Measurements from ENCODE around the gene NUDT1. TPM values are rescaled to one million over a fixed set of nuclear protein-coding genes. Genes with fewer than 3 reads are reported as not detected.

The NUDT1 gene
- total RNA-seq, 1 experiment from 2014 or later: 100 TPM

DNA sequence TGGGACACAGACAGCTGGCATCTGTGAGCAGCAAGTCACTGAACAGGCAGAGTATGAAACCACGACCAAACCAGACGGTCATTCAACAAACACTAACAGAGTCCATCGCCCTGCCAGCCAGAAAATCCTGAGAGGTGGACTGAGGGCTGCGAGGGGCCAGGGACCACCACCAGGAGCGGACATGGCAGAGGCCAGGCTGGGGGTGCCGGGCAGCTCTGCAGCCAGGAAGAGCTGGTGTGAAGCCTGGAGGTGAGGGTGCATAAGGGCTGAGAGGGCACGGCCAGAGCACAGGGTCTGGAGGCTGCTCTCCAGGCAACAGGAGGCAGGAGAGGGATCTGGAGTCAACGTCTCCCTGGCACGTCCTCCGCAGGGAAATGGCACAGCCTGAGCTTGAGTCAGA lies 24.8 kb upstream of the NUDT1 start (continued):
- TF ChIP-seq, protein P1, sequence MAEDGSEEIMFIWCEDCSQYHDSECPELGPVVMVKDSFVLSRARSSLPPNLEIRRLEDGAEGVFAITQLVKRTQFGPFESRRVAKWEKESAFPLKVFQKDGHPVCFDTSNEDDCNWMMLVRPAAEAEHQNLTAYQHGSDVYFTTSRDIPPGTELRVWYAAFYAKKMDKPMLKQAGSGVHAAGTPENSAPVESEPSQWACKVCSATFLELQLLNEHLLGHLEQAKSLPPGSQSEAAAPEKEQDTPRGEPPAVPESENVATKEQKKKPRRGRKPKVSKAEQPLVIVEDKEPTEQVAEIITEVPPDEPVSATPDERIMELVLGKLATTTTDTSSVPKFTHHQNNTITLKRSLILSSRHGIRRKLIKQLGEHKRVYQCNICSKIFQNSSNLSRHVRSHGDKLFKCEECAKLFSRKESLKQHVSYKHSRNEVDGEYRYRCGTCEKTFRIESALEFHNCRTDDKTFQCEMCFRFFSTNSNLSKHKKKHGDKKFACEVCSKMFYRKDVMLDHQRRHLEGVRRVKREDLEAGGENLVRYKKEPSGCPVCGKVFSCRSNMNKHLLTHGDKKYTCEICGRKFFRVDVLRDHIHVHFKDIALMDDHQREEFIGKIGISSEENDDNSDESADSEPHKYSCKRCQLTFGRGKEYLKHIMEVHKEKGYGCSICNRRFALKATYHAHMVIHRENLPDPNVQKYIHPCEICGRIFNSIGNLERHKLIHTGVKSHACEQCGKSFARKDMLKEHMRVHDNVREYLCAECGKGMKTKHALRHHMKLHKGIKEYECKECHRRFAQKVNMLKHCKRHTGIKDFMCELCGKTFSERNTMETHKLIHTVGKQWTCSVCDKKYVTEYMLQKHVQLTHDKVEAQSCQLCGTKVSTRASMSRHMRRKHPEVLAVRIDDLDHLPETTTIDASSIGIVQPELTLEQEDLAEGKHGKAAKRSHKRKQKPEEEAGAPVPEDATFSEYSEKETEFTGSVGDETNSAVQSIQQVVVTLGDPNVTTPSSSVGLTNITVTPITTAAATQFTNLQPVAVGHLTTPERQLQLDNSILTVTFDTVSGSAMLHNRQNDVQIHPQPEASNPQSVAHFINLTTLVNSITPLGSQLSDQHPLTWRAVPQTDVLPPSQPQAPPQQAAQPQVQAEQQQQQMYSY (CRISPR knock-in tag; IDR thresholded peaks at IDR 0.05): no peak
- TF ChIP-seq, protein P2, sequence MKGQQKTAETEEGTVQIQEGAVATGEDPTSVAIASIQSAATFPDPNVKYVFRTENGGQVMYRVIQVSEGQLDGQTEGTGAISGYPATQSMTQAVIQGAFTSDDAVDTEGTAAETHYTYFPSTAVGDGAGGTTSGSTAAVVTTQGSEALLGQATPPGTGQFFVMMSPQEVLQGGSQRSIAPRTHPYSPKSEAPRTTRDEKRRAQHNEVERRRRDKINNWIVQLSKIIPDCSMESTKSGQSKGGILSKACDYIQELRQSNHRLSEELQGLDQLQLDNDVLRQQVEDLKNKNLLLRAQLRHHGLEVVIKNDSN (CRISPR knock-in tag; IDR thresholded peaks at IDR 0.05): no peak
- TF ChIP-seq ZNF317 (CRISPR knock-in tag; IDR thresholded peaks at IDR 0.05; ENCODE audit: borderline replicate concordance, low read depth): no peak
- no peak for TF ChIP-seq TP53 (CRISPR knock-in tag; IDR thresholded peaks at IDR 0.05)
- TF ChIP-seq, protein P3, sequence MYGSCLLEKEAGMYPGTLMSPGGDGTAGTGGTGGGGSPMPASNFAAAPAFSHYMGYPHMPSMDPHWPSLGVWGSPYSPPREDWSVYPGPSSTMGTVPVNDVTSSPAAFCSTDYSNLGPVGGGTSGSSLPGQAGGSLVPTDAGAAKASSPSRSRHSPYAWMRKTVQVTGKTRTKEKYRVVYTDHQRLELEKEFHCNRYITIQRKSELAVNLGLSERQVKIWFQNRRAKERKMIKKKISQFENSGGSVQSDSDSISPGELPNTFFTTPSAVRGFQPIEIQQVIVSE (CRISPR knock-in tag; IDR thresholded peaks at IDR 0.05; ENCODE audit: borderline replicate concordance): no peak
- TF ChIP-seq CREB1 (CRISPR knock-in tag; IDR thresholded peaks at IDR 0.05): no peak
- no peak for TF ChIP-seq OVOL2 (CRISPR knock-in tag; IDR thresholded peaks at IDR 0.05; ENCODE audit: borderline replicate concordance)

DNA sequence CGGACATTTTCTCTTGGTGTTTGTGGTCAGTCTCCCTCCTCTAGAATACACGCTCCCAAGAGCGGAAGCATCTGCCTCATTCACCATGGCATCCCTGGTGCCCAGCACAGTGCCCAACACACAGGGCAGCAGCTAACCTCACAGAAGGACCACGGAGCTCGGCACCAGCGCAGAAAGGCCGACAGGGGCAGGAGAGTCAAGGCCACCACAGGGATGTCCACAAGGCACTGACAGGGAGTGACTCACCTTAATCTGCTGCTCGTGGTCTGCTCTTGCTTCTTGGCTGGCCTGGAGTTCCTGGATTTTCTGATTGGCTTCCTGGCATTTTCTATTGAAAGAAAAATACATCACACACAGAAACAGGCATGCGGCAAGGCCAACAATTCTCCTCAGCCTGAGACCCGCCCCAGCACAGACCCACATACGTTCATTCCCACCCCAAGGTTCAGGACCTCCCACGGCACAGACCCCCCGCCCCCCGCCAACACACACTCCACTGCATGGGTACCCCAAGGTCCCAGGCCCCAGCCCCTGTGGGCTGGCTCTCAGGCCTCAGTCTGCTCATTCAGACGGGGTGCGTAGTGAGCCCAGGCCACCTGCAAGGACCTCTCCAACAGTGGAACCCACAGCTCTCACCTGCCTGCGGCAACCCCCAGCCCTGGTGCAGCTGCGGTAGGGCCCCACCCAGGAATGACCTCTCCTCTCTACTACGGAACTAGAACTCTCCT lies 24.1 kb upstream of the NUDT1 start:
- no peak overlapping the region for H3K4me3 Mint-ChIP-seq
- DNase-seq (ENCODE audit: low spot score): no peak
- H3K4me1 Mint-ChIP-seq: no peaks in the 10 kb centered on the region
- no peak for ATAC-seq
- H3K27me3 Mint-ChIP-seq (ENCODE audit: low read depth): no peaks in the 10 kb centered on the region
- peaks cover under 1% of the 10 kb centered on the region for H3K9me3 Mint-ChIP-seq
- peaks cover 74% of the 10 kb centered on the region for H3K36me3 Mint-ChIP-seq
- CTCF ChIA-PET: interaction anchor here (0.6 kb wide), 1 partner anchor 31 kb away, joined by 3 read pairs; no protein-coding TSS in a partner anchor
- H3K27ac Mint-ChIP-seq: no peak overlapping the region
- POLR2A ChIA-PET: no interaction called here
- no peak for TF ChIP-seq NR2C2 (CRISPR knock-in tag; IDR thresholded peaks at IDR 0.05)
- TF ChIP-seq FOXP1 (CRISPR knock-in tag; IDR thresholded peaks at IDR 0.05; ENCODE audit: borderline replicate concordance): no peak
- TF ChIP-seq, protein P4, sequence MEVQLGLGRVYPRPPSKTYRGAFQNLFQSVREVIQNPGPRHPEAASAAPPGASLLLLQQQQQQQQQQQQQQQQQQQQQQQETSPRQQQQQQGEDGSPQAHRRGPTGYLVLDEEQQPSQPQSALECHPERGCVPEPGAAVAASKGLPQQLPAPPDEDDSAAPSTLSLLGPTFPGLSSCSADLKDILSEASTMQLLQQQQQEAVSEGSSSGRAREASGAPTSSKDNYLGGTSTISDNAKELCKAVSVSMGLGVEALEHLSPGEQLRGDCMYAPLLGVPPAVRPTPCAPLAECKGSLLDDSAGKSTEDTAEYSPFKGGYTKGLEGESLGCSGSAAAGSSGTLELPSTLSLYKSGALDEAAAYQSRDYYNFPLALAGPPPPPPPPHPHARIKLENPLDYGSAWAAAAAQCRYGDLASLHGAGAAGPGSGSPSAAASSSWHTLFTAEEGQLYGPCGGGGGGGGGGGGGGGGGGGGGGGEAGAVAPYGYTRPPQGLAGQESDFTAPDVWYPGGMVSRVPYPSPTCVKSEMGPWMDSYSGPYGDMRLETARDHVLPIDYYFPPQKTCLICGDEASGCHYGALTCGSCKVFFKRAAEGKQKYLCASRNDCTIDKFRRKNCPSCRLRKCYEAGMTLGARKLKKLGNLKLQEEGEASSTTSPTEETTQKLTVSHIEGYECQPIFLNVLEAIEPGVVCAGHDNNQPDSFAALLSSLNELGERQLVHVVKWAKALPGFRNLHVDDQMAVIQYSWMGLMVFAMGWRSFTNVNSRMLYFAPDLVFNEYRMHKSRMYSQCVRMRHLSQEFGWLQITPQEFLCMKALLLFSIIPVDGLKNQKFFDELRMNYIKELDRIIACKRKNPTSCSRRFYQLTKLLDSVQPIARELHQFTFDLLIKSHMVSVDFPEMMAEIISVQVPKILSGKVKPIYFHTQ (CRISPR knock-in tag; IDR thresholded peaks at IDR 0.05): no peak
- TF ChIP-seq CBFB (CRISPR knock-in tag; IDR thresholded peaks at IDR 0.05; ENCODE audit: low read depth): no peak
- TF ChIP-seq, protein P5, sequence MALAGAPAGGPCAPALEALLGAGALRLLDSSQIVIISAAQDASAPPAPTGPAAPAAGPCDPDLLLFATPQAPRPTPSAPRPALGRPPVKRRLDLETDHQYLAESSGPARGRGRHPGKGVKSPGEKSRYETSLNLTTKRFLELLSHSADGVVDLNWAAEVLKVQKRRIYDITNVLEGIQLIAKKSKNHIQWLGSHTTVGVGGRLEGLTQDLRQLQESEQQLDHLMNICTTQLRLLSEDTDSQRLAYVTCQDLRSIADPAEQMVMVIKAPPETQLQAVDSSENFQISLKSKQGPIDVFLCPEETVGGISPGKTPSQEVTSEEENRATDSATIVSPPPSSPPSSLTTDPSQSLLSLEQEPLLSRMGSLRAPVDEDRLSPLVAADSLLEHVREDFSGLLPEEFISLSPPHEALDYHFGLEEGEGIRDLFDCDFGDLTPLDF (CRISPR knock-in tag; IDR thresholded peaks at IDR 0.05): no peak
- no peak for TF ChIP-seq NR1H2 (CRISPR knock-in tag; IDR thresholded peaks at IDR 0.05)
- TF ChIP-seq, protein P2 (CRISPR knock-in tag; IDR thresholded peaks at IDR 0.05): no peak
- TF ChIP-seq NR3C1 (CRISPR knock-in tag; conservative IDR thresholded peaks at IDR 0.05; ENCODE audit: low read depth): no peak
- TF ChIP-seq MYBL2 (CRISPR knock-in tag; IDR thresholded peaks at IDR 0.05): no peak
- TF ChIP-seq, protein P6, sequence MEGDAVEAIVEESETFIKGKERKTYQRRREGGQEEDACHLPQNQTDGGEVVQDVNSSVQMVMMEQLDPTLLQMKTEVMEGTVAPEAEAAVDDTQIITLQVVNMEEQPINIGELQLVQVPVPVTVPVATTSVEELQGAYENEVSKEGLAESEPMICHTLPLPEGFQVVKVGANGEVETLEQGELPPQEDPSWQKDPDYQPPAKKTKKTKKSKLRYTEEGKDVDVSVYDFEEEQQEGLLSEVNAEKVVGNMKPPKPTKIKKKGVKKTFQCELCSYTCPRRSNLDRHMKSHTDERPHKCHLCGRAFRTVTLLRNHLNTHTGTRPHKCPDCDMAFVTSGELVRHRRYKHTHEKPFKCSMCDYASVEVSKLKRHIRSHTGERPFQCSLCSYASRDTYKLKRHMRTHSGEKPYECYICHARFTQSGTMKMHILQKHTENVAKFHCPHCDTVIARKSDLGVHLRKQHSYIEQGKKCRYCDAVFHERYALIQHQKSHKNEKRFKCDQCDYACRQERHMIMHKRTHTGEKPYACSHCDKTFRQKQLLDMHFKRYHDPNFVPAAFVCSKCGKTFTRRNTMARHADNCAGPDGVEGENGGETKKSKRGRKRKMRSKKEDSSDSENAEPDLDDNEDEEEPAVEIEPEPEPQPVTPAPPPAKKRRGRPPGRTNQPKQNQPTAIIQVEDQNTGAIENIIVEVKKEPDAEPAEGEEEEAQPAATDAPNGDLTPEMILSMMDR (IDR thresholded peaks at IDR 0.05): no peak
- no peak for TF ChIP-seq TCF7 (CRISPR knock-in tag; IDR thresholded peaks at IDR 0.05; ENCODE audit: low read depth)
- TF ChIP-seq JUN (CRISPR knock-in tag; IDR thresholded peaks at IDR 0.05): no peak
- TF ChIP-seq, protein P7, sequence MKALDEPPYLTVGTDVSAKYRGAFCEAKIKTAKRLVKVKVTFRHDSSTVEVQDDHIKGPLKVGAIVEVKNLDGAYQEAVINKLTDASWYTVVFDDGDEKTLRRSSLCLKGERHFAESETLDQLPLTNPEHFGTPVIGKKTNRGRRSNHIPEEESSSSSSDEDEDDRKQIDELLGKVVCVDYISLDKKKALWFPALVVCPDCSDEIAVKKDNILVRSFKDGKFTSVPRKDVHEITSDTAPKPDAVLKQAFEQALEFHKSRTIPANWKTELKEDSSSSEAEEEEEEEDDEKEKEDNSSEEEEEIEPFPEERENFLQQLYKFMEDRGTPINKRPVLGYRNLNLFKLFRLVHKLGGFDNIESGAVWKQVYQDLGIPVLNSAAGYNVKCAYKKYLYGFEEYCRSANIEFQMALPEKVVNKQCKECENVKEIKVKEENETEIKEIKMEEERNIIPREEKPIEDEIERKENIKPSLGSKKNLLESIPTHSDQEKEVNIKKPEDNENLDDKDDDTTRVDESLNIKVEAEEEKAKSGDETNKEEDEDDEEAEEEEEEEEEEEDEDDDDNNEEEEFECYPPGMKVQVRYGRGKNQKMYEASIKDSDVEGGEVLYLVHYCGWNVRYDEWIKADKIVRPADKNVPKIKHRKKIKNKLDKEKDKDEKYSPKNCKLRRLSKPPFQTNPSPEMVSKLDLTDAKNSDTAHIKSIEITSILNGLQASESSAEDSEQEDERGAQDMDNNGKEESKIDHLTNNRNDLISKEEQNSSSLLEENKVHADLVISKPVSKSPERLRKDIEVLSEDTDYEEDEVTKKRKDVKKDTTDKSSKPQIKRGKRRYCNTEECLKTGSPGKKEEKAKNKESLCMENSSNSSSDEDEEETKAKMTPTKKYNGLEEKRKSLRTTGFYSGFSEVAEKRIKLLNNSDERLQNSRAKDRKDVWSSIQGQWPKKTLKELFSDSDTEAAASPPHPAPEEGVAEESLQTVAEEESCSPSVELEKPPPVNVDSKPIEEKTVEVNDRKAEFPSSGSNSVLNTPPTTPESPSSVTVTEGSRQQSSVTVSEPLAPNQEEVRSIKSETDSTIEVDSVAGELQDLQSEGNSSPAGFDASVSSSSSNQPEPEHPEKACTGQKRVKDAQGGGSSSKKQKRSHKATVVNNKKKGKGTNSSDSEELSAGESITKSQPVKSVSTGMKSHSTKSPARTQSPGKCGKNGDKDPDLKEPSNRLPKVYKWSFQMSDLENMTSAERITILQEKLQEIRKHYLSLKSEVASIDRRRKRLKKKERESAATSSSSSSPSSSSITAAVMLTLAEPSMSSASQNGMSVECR (CRISPR knock-in tag; IDR thresholded peaks at IDR 0.05; ENCODE audit: borderline replicate concordance): no peak
